GM19240 (cell line): ENCODE data around the gene ZFYVE9.
"Not testable (repeated sequence)": the region's sequence is repeated elsewhere in the genome, so short reads cannot be mapped to it uniquely, and the experiment has no call there.

Experiments used
- DNase-seq: peaks from one replicate; pipeline ENCODE4 v3.0.0; 2011; ENCODE audit warnings: low spot score; ENCODE audit not compliant: insufficient read length

The ZFYVE9 gene

DNA sequence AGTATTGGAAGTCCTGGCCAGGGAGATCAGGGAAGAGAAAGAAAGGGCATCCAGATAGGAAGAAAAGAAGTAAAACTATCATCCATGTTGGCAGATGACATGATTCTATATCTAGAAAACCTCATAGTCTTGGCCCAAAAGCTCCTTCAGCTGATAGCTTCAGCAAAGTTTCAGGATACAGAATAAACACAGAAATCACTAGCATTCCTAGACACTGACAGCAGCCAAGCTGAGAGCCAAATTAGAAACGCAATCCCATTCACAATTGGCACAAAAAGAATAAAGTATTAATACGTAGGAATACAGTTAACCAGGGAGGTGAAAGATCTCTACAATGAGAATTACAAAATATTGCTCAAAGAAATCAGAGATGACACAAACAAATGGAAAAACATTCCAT, 44.6 kb downstream of the ZFYVE9 start:
- DNase-seq = no peak

DNA sequence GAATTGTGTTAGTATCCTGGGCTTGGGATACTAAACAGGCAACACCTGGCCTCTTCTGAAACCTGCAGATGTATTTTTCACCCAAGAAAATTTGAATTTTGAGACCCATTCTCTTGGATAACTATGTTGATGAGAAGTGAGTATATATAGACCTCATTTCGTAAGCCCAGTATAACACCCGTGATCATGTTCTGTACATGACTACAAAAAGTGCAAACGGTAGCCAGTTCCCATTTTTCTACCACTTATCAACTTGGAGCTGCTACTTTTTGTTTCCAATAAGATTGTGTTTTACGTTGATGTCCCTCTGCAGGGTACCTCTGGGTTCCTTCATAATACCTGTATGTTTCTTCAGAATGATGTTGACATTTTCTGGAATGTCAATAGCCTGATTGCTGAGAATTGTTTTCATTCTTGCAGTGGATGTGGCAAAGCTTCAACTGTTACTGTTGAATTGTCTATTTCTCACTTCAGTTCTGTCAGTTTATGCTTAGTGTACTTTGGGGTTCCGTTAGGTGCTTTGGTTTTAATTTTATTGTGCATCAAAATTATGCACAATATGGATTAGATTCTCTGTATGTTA, 48.1 kb downstream of the ZFYVE9 start:
- DNase-seq = no peak

DNA sequence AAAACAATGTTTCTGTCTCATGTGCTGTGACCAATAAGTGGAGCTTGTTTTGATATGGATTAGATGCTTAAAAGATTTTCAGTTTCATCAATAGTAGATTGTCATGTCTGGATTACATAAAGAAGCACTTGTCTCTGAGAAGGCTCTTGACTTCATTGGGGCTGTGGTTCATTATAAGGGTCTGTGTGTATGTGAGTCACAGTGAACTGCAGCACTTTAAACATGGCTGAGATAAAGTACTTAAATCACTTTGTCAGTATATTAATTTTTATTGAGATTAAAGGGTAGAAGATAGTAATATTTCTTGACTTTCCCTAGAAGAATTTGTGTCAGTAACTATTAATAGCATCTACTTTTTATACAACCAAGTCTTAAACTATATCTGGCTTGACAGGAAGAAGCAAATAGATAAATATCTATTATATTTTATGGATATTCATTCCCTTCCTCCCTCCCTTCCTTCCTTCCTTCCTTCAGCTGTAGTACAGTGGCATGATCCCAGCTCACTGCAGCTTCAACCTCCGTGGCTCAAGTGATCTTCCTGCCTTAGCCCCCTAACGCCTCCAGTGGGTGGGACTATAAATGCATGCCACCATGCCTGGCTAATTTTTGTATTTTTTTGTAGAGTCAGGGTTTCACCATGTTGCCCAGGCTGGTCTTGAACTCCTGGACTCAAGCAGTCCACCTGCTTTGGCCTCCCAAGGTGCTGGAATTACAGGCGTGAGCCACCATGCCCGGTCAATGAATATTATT, 48.8 kb downstream of the ZFYVE9 start:
- no peak for DNase-seq

DNA sequence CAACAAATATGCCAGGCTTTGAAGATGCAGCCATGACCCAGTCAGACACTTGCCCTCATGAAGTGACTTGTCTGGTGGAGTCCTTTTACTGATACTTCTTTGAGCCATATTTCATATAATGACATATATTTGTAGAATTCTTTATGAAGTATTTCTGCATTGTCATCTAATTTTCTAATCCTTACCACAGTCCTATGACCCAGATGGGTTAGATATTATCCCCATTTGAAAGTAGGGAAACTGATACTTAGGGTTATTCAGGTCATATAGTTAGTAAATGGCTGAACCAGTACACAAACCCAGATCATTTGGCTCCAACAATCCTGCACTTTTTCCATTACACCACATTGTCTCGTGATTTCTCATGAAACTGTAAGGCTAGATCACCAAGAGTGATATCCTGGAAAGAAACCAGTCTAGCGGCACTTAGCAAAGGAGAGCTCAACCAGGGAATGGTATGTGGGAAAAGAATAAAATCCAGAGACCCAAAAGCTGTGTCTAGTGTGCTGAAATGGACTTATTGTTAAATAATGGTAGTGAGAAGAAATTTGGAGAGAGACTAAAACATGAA, 49.6 kb downstream of the ZFYVE9 start:
- no peak for DNase-seq

DNA sequence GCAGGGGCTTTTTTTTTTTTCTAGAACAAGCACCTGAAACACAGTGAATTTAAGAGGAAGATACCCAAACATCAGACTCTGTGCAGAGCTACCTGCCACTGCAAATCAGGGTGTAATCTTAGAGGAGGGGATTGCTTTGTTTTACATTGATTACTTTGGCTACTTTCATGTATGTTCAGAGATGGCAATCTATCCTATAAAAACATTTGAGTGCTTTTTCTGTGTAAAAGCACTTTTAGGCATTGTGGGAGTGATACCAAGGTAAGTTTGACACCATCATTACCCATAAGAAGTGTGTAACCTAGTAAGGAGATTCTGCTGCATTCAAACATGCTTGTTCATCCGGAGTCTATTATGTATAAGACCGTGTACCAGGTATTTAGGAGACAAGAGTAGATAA, 50.1 kb downstream of the ZFYVE9 start:
- no peak for DNase-seq

DNA sequence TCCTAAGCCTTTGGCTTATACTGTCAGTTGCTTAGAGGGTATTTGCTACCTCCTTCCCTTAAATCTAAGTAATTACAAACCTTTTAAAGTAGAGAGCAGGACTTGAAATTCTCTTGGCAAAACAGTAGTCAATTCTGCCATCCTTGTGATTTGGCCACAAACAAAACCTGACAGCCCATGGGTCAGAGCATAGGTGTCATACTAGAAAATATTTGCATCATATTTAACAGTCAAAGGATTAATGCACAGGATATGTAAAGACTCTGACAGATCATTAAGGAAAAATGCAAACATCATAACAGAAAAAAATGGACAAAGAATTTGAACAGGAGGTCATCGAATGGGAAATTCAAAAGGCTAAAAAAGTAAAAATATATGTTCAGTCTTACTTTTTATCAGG, 50.5 kb downstream of the ZFYVE9 start:
- DNase-seq = no peak

DNA sequence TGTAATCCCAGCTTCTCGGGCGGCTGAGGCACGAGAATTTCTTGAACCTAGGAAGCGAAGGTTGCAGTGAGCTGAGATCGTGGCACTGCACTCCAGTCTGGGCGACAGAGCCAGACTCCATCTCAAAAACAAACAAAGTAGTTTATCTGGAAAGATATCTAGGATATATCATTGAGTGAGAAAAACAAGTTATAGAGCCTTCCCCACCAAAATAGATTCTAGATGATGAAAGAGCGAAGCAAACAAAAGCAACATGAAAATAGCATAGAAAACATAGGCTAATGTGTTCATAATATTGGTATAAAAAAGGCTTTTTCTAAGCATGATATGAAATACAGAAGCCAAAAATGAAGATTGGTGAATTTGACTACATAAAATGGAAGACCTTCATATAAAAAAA, 52.1 kb downstream of the ZFYVE9 start:
- no peak for DNase-seq

DNA sequence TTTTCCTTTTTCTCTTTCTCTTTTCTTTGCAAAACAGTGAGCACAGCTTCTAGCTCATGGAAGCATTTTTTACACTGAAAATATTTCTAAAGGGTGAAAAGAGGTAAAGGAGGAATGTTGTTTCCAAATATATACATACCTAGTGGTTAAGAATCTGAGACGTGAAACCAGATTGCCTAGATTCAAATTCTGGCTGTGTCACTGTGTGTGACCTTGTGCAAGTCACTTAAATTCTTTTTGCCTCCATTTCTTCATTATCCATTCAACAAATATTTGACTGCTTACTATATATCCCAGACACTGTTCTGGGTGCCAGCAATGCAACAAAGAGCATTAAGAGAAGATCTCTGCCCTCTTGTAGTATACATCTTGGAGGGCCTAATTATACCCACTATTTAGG, 53.3 kb downstream of the ZFYVE9 start:
- no peak for DNase-seq

DNA sequence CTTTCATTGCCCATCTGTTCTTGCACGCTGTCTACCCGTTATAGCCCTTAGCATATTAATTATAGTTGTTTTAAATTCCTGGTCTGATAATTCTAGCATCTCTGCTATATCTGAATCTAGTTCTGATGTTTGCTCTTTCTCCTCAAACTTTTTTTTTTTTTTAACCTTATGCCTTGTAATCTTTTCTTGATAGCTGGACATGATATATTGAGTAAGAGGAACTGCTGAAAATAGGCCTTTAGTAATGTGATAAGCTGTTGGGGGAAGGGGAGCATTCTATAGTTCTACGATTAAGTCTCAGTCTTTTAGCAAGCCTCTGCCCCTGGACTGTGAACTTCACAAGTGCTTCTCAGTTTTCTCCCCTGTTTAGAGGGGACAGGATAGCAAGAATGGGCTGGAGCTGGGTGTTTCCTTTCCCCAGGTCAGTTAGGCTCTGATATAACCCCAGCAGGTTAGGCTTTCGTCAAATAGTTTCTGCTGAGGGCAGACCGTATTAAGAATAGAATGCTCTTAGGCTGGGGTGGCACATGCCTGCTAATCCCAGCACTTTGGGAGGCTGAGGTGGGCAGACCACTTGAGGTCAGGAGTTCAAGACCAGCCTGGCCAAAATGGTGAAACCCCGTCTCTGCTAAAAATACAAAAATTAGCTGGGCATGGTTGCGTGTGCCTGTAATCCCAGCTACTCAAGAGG, 62.2 kb downstream of the ZFYVE9 start:
- DNase-seq = no peak

DNA sequence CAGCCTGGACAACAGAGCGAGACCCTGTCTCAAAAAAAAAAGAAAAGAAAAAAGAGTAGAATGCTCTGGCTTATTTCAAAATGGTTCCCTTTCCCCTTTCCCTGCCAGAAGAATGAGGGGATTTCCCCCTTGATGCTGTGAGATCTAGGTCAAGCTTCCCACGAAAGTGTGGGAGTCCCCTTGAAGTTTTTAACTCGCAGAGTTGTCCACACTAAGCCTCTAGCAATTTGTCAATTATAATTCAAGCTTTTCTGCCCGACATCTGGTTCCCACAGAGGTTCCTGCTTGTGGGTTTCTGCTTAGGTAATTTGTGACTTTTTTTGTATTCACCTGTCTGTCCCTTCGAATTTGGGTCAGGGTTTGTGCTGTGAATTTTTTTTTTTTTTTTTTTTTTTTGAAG, 62.8 kb downstream of the ZFYVE9 start:
- DNase-seq = no peak

DNA sequence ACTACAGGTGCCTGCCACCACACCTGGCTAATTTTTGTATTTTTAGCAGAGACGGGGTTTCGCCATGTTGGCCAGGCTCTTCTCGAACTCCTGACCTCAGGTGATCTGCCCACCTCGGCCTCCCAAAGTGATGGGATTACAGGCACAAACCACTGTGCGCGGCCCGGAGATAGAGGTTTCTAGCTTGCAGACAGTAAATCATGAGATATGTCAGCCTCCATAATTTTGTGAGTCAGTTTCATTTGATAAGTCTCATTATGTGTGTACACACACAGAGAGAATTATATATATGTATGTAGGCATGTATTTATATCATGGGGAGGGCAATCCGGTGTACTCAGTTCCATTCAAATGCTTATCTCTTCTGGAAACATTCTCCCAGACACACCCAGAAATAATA, 64.8 kb downstream of the ZFYVE9 start:
- DNase-seq = not testable (repeated sequence)

DNA sequence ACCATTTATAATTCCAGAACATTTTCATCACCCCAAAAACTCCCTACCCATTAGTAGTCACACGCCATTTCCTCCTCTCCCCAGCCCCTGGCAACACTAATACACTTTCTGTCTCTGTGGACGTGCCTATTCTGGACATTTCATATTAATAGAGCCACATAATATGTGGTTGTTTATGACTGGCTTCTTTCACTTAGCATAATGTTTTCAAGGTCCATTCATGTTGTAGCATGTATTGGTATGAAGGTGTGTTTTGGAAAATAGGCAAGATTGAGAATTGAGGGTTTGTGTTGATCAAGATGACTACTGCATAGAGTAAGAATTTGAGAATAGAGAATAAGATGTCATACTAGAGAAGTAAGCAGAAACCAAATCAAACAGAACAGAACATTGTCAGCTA, 67.5 kb downstream of the ZFYVE9 start:
- no peak for DNase-seq

DNA sequence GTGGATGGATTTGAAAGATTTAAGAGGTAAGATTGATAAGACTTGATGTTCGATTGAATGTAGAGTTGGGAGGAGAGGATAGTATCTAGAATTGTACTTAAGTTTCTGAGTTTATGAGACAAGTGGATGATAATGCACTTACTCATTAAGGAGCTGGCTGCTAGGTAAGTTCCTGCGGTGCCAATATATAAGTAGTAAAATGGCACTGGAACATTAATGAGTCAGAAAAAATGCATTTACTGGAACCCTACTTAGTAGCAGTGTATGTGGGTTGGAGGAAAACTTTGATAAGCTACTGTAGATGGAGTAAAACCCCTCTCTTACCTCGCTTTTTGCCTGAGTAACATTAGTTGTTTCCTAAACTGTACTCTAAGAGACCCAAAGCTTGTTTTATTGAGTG, 68.2 kb downstream of the ZFYVE9 start:
- DNase-seq = no peak

DNA sequence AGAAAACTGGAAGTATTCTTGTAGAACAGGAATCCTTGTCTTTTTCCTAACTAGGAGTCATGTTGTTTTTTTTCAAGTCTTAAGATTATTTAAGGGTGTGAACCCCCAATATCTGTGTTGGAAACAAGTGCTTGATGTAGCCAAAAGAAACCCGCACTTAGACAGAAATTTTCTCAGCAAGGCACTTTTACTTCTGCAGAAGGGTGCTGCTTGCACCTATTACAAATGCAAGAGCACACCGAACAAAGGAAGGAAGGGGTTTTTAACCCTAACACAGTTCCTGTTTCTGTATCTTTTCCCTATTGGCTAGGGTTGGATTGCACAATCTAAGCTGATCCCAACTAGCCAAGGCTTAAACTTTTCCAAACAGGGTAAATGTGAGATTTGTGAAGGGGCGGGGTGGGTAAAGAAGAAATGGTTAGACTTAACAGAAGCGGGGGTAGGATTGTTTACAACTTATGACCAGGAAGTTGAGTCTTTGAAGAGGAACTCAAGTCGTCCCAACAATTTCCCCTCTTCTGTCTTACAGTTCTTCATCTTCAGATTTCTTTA, 75.1 kb downstream of the ZFYVE9 start:
- DNase-seq = no peak

DNA sequence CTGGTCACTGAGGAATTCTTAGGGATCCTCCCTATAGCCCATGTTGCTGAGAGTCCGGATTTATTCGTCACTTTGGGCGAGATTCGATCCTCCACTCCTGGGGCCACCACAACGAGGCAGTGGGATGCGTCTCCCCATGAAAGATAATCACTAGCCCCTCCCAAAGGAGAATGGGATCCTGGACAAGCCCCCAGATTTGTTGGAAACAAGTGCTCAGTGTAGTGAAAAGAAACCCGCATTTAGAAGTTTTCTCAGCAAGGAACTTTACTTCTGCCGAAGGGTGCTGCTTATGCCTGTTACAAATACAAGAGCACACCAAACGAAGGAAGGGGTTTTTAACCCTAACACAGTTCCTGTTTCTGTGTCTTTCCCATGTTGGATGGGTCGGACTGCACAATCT, 83.3 kb downstream of the ZFYVE9 start:
- no peak for DNase-seq

DNA sequence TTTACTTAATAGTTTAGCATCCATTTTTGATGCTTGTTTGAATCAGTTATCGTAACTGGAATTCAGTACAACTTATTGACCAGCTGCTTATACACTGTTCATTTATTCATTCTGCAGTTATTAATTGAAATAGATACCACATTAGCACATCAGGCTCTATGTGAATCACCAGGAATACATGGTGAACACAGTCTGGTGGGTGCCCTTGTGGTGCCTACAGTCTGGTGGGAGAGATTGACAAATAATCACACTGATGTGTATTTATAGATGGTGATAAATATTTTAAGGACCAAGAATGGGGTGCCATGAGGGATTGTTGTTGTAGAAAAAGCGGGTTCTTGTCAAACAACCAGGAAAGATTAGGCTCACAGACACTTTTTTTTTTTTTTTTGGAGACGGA, 87.6 kb downstream of the ZFYVE9 start:
- no peak for DNase-seq

DNA sequence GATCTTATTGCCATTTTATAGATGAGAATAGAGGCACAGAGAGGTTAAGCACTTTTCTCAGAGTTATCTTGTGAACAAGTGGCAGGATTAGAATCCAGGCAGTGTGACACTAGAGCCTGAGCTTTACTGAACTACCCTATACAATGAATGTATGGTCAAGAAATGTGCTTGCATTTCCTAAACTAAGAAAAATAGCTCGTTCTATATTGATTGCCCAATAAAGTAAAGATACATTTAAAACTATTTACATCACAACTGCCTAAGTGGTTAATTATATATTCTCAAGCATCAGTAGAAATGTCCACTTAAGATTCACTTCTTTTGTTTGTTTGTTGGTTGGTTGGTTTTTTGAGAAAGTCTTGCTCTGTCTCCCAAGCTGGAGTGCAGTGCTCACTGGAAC, 91.6 kb downstream of the ZFYVE9 start:
- DNase-seq = no peak

DNA sequence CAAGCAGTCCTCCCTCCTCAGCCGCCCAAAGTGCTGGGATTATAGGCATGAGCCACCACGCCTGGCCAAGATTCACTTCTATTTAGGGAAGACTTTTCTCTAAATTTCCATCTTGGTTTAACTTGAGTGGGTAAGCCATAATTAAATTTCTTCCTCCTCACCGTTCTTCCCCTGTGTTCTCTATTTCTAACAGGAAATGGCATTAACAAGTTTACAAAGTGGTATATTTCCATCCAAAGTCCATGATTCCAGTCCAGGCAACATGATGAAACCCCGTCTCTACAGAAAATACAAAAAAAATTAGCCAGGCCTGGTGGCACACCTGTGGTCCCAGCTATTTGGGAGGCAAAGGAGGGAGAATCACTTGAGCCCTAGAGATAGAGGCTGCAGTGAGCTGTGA, 92.1 kb downstream of the ZFYVE9 start:
- no peak for DNase-seq

DNA sequence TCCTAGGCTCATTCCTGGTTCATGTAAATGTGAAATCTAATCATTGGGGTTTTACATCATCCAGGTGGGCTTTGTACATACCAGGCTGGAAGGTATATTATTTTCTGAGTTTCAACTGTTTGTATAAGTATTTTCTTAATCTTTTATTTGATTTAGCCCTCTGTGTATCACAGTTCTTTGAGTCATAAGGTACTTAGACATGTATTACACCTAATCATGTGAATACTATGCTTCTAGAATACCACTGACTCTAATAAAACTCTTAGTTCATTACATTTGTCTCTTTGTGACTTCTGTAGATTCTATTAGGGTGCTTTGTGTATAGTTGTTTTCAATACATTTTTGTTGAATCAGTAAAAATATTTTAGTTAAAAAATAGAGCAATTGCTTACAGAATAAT, 92.8 kb downstream of the ZFYVE9 start:
- DNase-seq = no peak

DNA sequence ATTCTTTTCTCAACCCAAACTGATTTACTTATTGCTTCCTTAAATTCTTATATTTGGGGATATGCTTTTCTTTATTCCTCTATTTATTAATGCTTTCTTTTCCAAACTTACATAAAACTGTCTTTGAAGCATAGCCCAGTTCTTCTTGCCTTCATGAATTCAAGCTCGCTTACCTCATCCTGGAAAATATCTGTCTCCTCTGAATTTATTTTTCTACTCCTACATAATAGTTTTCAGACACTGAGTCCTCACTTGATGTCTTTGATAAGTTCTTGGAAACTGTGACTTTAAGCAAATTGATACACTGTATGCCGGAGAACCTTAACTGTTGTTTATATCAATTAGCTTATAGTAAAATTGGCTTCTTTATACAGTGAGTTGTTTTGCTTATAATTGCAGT, 93.8 kb downstream of the ZFYVE9 start:
- no peak for DNase-seq

DNA sequence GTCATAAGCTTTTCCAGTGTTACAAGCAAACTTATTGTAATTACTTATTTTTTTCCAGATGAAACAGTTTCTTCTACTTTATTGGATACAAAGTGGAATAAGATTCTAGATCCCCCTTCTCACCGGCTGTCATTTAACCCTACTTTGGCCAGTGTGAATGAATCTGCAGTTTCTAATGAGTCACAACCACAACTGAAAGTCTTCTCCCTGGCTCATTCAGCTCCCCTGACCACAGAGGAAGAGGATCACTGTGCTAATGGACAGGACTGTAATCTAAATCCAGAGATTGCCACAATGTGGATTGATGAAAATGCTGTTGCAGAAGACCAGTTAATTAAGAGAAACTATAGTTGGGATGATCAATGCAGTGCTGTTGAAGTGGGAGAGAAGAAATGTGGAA, 95.5 kb downstream of the ZFYVE9 start:
- no peak for DNase-seq

DNA sequence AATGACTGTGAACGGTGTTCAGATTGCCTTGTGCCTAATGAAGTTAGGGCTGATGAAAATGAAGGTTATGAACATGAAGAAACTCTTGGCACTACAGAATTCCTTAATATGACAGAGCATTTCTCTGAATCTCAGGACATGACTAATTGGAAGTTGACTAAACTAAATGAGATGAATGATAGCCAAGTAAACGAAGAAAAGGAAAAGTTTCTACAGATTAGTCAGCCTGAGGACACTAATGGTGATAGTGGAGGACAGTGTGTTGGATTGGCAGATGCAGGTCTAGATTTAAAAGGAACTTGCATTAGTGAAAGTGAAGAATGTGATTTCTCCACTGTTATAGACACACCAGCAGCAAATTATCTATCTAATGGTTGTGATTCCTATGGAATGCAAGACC, 96.6 kb downstream of the ZFYVE9 start:
- no peak for DNase-seq
